HTR-8/SVneo (cell line): Measurements from ENCODE around the gene MSI2.
A peak's percentile ranks its signal among the peaks of the same experiment; 100 is the strongest.

Source experiments
- DNase-seq: peaks from one replicate; pipeline ENCODE4 v3.0.0; 2011; ENCODE audit warnings: low spot score, mixed read lengths; ENCODE audit not compliant: insufficient read length
- FAIRE-seq: peaks from 2 replicates; lab custom pipeline; 2011; peaks lifted over from hg19 to GRCh38; lab: Jason Lieb, UNC

Gene MSI2

GRCh38 chr17:57676543-57676942 lies 420.2 kb downstream of the MSI2 start:
- FAIRE-seq (no peak), DNase-seq (no peak)

GRCh38 chr17:57677301-57677700 lies 421.0 kb downstream of the MSI2 start:
- no peak for DNase-seq

GRCh38 chr17:57677858-57678257 lies 421.5 kb downstream of the MSI2 start:
- FAIRE-seq (peak; percentile 68), DNase-seq (no peak)

More at GRCh38 chr17:57677301-57677700, 421.0 kb downstream of the MSI2 start:
- FAIRE-seq = no peak

GRCh38 chr17:57678393-57678792 lies 422.1 kb downstream of the MSI2 start:
- DNase-seq (no peak), FAIRE-seq (peak; percentile 9)

- FAIRE-seq = peak; percentile 75
- DNase-seq = no peak
These were observed 423.0 kb downstream of the MSI2 start for GRCh38 chr17:57679356-57679755.

GRCh38 chr17:57679906-57680695 lies 423.8 kb downstream of the MSI2 start:
- no peak for DNase-seq
- peak; percentile 23 for FAIRE-seq

GRCh38 chr17:57682701-57683100 lies 426.4 kb downstream of the MSI2 start:
- FAIRE-seq (peak; percentile 74), DNase-seq (no peak)

GRCh38 chr17:57684711-57685498 lies 428.6 kb downstream of the MSI2 start:
- DNase-seq (no peak), FAIRE-seq (peak; percentile 68)

- FAIRE-seq = peak; percentile 88
- no peak for DNase-seq
These were observed 429.3 kb downstream of the MSI2 start for GRCh38 chr17:57685499-57686132.

GRCh38 chr17:57687642-57688041 lies 431.3 kb downstream of the MSI2 start:
- DNase-seq (no peak), FAIRE-seq (no peak)

GRCh38 chr17:57689254-57689653 lies 432.9 kb downstream of the MSI2 start:
- FAIRE-seq = no peak
- DNase-seq = no peak

- no peak for FAIRE-seq
- DNase-seq = no peak
These were observed 435.6 kb downstream of the MSI2 start for GRCh38 chr17:57691939-57692338.

GRCh38 chr17:57692770-57693169 lies 436.4 kb downstream of the MSI2 start:
- FAIRE-seq = no peak

GRCh38 chr17:57694051-57694450 lies 437.7 kb downstream of the MSI2 start:
- no peak for FAIRE-seq

More at GRCh38 chr17:57692770-57693169, 436.4 kb downstream of the MSI2 start:
- no peak for DNase-seq

GRCh38 chr17:57696050-57696449 lies 439.7 kb downstream of the MSI2 start:
- DNase-seq = no peak
- no peak for FAIRE-seq

More at GRCh38 chr17:57694051-57694450, 437.7 kb downstream of the MSI2 start:
- DNase-seq = no peak

GRCh38 chr17:57697197-57697596 lies 440.9 kb downstream of the MSI2 start:
- DNase-seq = no peak
- peak; percentile 36 for FAIRE-seq

- DNase-seq = no peak
- FAIRE-seq = peak; percentile 58
These were observed 441.8 kb downstream of the MSI2 start for GRCh38 chr17:57697891-57698711.

- FAIRE-seq = no peak
- no peak for DNase-seq
These were observed 443.5 kb downstream of the MSI2 start for GRCh38 chr17:57699751-57700219.

GRCh38 chr17:57701124-57701523 lies 444.8 kb downstream of the MSI2 start:
- DNase-seq (no peak), FAIRE-seq (no peak)

GRCh38 chr17:57703273-57703672 lies 446.9 kb downstream of the MSI2 start:
- FAIRE-seq (no peak), DNase-seq (no peak)
